Measurements from ENCODE around the gene OSTM1.
"Not testable (repeated sequence)": the region's sequence is repeated elsewhere in the genome, so short reads cannot be mapped to it uniquely, and the experiment has no call there.

The OSTM1 gene

GRCh38 chr6:108024427-108025073 is 50.0 kb downstream of the OSTM1 start:
- no peak for DNase-seq (ENCODE audit: low read depth in 2 of 2, low spot score in 1 of 2)

DNA sequence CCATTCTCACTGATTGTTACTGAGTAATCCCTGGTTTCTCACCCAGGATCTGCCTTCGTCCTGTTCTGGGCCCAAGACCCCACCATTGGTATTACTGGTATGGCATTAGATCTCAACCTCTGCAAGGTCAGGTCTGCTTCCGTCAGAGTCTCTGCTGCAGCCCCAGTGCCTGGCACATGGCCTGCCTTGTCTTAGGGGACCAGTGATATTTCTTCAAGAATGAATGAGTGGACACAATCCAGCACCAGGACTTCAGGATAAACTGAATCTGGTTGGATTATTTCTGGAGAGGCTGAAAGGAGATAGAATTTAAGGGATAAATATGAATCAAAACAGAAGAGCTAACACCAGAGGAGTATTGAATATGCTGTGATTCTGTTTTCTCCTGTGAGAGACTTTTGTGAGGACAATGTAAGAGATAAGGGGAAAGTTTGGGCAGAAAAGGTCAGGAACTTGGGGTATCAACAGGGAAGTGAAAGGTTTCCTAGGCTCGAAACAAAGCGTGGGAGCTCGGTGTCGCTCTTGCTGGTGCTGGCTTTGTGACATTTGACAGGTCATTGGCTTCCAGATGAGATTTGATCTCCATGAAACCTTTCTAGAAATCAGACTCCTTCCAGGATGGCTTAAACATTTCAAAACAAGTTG is 53.9 kb downstream of the OSTM1 start:
- DNase-seq (ENCODE audit: low read depth in 2 of 2, low spot score in 1 of 2) = no peak

DNA sequence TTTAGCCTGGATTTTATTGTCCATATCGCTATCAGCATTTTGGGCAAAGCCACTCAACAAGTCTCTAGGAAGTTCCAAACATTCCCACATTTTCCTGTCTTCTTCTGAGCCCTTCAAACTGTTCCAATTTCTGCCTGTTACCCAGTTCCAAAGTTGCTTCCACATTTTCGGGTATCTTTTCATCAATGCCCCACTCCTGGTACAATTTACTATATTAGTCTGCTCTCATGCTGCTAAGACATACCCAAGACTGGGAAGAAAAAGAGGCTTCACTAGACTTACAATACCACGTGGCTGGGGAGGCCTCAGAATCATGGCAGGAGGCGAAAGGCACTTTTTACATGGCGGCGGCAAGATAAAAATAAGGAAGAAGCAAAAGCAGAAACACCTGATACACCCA is 58.3 kb downstream of the OSTM1 start:
- not testable (repeated sequence) for DNase-seq (ENCODE audit: low read depth in 2 of 2, low spot score in 1 of 2)

DNA sequence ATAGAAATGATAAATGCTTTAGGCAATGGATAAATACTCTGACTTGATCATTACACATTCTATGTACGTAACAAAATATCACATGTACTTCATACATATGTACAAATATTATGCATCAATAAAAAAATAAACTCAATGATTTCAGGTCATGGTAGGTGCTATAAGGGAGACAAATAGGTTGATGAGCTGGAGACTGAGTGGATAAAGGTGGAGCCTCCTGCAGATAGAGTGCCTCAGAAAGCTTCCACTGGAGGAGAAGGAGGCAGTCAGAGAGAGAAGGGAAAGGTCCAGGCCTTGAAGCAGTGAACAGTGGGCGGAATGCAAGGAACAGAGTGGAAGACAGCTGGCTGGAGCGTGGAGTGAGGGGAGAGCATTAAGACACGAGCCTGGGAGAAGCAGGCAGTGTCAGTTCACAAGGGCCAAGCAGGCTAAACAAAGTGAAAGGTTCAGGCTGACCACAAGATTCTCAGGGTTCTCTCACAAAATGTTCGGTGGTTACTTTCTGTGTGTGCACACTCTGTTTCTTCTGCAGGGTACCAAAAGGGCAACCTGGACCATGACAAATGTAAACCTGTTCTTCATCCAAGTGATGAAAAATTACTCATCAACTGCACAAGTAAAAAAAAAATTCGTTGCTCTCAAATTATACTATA is 60.6 kb downstream of the OSTM1 start:
- no peak for DNase-seq (ENCODE audit: low read depth in 2 of 2, low spot score in 1 of 2)

DNA sequence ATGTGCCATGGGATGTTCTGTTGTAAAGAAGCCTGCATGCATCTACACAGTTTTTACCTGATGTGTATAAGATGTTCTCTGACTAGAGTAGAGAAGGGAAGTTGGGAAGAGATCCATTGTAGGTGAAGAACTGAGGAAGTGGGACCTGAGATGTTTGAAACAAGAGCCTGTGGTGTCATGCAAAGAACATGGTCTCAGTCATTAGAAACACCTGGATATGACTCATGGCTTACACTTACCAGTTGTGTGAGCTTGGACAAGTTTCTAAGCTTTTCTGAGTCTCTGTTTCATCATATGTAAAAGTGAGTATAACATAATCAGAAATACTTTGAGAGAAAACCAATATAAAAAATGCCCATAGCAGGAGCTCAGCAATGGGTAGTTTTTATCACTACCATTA is 64.6 kb downstream of the OSTM1 start:
- DNase-seq (ENCODE audit: low read depth in 2 of 2, low spot score in 1 of 2) = no peak

DNA sequence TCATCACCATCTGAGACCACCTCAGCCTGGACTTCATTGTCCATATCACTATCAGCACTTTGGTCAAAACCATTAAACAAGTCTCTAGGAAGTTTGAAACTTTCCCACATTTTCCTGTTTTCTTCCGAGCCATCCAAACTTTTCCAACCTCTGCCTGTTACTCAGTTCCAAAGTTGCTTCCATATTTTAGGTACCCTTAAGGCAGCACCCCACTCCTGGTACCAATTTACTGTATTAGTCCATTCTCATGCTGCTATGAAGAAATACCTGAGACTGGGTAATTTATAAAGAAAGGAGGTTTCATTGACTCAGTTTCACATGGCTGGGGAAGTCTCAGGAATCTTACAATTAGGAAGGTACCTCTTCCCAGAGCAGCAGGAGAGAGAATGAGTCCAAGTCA is 65.3 kb downstream of the OSTM1 start:
- not testable (repeated sequence) for DNase-seq (ENCODE audit: low read depth in 2 of 2, low spot score in 1 of 2)

DNA sequence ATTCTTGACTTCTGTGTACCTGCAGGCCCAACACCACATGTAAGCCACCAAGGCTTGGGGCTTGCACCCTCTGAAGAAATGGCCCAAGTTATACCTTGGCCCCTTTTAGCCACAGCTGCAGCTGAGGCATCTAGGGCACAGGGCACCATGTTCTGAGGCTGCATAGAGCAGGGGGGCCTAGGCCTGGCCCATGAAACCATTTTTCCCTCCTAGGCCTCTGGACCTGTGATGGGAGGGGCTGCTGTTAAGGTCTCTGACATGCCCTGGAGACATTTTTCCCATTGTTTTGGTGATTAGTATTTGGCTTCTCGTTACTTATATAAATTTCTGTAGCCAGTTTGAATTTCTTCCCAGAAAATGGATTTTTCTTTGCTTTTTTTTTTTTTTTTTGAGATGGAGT is 66.2 kb downstream of the OSTM1 start:
- DNase-seq (ENCODE audit: low read depth in 2 of 2, low spot score in 1 of 2) = no peak

GRCh38 chr6:108005961-108006360 is 68.6 kb downstream of the OSTM1 start:
- DNase-seq (ENCODE audit: low read depth in 2 of 2, low spot score in 1 of 2) = no peak

DNA sequence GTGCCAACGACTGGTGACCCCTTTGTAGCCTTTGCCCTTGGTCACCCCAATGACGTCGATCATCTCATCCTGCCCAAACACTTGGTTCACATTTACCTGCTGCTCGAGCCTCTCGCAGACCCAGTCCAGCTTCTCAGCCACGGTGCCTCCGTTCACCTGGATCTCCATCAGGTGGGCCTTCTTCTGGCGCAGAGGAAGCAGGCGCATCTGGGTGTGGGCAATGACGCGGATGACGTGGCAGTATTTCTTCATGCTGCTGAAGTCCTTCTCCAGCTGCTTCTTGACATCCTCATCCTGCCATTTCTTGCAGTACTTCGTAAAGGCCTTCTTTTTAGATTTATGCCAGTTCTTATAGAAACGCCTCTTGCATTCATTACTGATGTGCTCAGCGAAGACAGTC is 69.7 kb downstream of the OSTM1 start:
- no peak for DNase-seq (ENCODE audit: low read depth in 2 of 2, low spot score in 1 of 2)

GRCh38 chr6:108002365-108003221 is 71.9 kb downstream of the OSTM1 start:
- no peak for DNase-seq (ENCODE audit: low read depth in 2 of 2, low spot score in 1 of 2)

DNA sequence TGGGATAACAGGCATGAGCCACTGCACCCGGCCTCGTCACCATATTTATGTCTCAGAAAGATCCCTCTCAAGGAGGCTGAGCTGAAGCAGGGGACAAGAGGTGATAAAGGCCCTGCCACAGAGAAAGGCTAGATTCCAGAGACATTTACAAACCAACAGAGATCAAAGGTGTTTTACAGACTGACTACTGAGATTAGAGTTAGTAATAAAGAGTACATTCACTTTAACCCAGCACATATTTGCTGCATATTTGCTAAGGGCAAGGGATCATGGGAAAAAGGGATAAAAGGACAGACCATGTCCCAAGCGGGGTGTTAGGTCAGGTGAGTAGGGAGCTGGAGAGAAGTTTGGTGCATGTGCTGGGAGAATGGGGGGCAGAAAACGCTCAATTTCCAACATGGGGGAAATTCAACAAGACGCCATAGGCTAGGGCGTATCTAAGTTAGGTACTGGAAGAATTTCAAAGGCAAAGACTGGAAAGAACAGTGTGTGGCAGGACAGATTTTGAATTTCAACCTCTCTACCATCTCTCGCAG is 72.8 kb downstream of the OSTM1 start:
- no peak for DNase-seq (ENCODE audit: low read depth in 2 of 2, low spot score in 1 of 2)

DNA sequence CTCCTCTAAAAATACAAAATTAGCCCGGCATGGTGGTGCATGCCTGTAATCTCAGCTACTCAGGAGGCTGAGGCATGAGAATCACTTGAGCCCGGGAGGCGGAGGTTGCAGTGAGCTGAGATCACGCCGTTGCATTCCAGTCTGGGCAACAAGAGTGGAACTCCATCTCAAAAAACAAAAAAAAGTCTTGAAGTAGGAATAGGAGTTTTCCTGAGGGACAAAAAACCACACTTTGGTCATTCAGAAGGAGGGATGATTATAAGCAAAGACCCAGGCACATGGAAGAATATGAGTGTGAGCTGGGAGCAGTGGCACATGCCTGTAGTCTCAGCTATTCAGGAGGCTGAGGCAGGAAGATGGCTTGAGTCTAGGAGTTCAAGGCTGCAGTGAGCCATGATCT is 74.3 kb downstream of the OSTM1 start:
- not testable (repeated sequence) for DNase-seq (ENCODE audit: low read depth in 2 of 2, low spot score in 1 of 2)

DNA sequence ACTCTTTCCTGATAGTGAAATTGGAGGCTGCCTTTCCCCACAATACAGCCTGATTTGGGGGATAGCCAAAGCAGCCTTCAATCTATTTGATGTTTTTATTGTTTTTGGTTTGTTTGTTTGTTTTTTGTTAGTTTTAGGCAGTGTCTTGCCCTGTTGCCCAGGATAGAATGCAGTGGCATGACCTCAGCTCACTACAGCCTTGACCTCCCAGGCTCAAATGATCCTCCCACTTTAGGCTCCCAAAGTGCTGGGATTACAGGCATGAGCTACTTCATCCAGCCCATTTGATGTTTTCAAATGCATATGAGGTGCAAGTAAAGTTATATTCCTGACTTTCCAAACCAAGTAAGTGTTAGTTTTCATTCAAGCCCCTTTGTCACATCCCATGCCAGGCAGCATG is 75.2 kb downstream of the OSTM1 start:
- no peak for DNase-seq (ENCODE audit: low read depth in 2 of 2, low spot score in 1 of 2)

DNA sequence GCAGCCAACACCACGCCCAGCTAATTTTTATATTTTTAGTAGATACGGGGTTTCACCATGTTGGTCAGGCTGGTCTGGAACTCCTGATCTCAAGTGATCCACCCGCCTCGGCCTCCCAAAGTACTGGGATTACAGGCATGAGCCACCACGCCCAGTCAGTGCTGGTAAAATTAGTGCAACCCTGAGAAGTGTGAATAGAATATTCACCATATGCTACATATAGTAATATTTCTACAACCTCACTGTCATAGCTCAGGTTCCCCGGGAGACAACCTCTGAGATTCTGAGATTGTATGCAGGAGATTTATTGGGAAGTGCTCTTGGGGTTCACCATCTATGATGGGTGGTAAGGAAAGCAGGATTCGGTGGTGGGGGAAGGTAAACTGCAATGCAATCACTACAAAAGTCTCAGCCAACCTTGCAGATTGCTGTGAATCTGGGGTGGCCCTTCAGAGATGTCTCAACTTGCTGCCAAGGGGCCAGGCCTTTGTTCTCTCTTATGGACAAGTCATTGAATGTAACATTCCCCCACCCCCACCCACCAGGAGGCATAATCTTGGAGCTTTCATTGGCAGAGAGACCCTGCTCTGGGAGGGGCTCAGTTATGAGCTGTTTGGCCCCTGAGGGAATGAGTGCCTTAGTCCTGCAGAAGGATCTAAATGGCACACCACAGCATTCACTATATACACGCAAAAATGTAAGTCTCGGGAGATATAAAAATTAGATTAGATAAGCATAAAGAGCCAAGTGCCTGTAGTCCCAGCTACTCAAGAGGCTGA is 82.6 kb downstream of the OSTM1 start:
- no peak for DNase-seq (ENCODE audit: low read depth in 2 of 2, low spot score in 1 of 2)

Data from stimulated activated CD8-positive, alpha-beta memory T cell treated with anti-CD3 and anti-CD28 coated beads, Interleukin-4, amount 100 ng/mL, for 1 hour (primary cell).